GM10266 (cell line): ENCODE results near the gene EIF2S2.

Experiments
- DNase-seq: peaks from one replicate; pipeline ENCODE4 v3.0.0; 2012; ENCODE audit errors: extremely low spot score
- TF ChIP-seq, protein P1 (sequence below): IDR thresholded peaks from 2 replicates; pipeline ENCODE4 v1.5.1; 2012; ENCODE audit warnings: mild to moderate bottlenecking, low read depth; ENCODE audit not compliant: control insufficient read depth, insufficient read depth; ENCODE audit errors: missing control alignments

EIF2S2 gene

DNA sequence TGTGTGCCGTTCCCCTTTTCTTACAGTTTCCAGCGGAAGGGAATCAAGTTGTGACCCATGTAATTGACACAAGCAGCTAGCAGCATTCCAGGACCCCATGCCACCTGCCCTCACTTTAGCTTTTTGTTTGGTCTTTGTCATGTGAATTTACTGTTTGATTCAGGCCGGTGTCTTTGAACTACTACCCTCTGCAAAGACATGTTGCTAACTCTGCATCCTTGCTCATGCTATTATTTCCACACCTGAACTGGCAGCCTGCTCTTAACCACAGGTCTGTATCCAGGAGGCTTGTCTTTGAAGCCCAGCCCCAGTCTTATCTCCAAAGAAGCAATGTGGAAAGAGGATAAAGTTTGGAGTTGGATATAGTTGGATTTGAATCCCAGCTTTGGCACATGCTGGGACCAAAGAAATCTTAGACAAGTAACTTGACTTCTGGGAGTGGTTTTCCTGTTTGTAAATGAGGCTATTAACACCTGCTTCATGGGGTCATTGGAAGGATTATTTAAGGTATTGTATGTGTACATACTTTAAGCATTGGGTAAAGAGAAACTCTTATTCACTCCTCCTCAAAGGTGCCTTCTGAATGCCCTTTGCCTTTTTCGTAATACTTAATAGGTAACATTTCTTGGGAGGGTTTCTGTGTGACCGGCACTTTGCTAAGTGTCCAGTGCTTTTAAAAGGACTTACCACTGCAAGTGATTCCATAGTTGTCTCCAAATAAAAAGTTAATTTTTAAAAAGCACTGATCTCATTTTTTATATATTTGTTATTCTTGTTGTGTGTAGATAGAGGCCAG, 65.9 kb downstream of the EIF2S2 start:
- TF ChIP-seq, protein P1, sequence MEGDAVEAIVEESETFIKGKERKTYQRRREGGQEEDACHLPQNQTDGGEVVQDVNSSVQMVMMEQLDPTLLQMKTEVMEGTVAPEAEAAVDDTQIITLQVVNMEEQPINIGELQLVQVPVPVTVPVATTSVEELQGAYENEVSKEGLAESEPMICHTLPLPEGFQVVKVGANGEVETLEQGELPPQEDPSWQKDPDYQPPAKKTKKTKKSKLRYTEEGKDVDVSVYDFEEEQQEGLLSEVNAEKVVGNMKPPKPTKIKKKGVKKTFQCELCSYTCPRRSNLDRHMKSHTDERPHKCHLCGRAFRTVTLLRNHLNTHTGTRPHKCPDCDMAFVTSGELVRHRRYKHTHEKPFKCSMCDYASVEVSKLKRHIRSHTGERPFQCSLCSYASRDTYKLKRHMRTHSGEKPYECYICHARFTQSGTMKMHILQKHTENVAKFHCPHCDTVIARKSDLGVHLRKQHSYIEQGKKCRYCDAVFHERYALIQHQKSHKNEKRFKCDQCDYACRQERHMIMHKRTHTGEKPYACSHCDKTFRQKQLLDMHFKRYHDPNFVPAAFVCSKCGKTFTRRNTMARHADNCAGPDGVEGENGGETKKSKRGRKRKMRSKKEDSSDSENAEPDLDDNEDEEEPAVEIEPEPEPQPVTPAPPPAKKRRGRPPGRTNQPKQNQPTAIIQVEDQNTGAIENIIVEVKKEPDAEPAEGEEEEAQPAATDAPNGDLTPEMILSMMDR, result no peak
- no peak for DNase-seq

DNA sequence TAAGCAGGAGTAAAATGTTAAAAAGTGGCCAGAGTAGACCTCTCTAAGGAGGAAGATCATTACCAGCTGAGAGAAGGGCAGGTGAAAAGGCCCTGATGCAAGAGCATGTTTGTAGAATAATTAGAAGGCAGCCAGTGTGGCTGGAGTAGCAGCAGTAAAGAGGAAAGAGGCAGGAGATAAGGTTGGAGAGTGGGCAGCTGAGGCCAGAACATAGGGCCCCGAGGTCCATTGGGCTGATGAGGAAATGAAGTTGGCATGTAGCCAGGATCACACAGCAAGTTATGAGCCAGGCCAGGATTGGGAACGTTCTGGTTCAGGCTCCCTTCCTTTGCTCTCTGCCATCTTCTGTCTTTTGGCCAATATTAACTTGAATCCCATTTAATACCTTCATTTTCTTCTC, 66.7 kb downstream of the EIF2S2 start:
- DNase-seq, result no peak

DNA sequence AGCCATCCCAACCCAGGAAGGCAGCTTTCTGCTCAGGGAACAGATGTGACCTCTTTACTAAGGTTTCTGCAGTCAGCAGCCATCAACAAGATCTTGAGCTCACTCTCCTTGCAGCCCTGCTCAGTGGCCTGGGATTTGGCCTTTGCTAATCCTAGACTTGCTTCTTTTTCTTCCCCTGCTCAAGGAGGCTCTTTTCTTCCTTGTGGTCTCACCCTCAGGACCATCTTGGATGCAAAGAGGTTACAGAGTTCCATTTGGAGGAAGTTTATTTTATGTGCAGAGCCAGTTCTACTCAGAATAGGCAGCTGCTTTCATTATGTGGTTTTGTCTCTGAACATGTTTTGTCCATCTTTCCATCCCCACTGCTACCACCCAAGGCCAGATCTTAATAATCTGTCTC, 69.0 kb downstream of the EIF2S2 start:
- TF ChIP-seq, protein P1, result no peak
- DNase-seq, result no peak

More for the DNA sequence above, 66.7 kb downstream of the EIF2S2 start:
- TF ChIP-seq, protein P1, result no peak

DNA sequence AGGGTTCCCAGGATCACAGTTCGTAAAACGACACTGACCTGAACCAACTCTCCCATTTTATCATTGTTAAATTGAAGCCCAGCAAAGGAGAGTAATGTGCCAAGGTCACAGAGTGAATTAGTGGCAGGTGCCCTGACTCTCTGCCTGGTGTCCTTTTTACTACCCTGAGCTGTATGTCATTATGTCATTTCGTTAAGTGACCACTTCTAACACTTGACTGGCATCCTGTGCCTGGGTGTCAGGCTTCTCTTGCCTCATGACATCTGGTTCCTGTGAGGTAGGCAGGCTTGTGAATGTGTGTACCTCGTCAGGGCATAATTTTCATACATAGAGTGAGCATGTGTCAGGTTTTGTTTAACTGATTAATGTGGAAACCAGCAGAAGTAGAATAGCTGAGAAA, 69.8 kb downstream of the EIF2S2 start:
- TF ChIP-seq, protein P1, result no peak
- no peak for DNase-seq

DNA sequence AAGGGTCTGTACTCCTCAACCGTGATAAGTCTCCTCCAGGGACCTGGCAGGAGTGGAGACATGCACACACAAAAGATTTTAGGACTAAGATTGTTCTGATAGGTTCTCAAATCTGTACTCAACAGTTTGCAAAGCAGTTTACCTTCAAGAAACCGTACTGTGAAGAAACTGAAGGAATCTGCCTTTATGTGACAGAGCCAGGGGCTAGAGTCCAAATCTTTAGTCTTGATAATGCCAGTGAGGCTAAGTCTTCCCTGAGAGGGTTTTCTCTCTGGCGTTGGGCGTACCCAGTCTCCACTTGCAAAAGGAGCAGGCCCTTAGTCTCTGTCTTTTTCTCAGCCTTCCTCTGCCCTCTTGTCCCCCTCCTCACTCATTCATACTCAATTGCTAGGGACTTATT, 70.8 kb downstream of the EIF2S2 start:
- DNase-seq, result no peak
- TF ChIP-seq, protein P1, result no peak

DNA sequence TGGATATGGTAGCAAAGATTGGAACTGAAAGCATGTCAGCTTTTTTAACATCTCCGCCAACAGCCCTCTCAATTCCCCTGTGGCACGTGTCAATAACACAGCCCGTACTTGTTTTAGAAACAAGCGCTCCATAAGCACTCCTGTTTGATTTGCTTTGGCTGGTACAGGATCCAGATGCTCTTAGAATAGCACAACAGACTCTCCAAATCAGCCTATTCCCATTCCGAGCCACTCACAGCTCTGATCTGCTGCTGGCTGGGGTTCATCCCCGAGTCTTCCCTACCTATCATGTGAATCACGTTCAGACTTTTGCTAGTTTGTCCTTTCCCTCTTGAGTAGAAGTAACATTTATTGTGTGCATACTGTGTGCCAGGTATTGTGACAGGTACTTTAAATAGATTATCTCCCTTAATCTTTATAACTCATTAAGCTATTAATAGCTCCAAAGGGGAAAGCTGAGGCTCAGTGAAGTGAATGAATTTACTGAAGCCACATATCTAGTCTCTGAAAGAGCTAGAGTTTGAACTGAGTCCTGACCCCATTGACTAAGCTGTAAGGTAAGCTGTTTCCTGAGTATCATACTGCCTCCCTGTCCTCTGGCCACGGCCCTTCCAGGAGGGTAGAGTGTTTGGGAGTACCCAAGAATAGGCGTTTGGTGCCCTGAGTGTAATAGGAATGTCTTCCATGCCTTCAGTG, 71.6 kb downstream of the EIF2S2 start:
- TF ChIP-seq, protein P1, result no peak

More for the DNA sequence above, 71.6 kb downstream of the EIF2S2 start:
- no peak for DNase-seq
